DLD1 (cell line): ENCODE results near the gene ADAP1.
"Not testable (repeated sequence)": the region's sequence is repeated elsewhere in the genome, so short reads cannot be mapped to it uniquely, and the experiment has no call there.

Experiments
- in situ Hi-C: cut with HindIII; loops from 2 replicates; pipeline ENCODE4 v1.10.0; 2017; ENCODE audit warnings: low sequenced_read_pairs

Gene ADAP1

DNA sequence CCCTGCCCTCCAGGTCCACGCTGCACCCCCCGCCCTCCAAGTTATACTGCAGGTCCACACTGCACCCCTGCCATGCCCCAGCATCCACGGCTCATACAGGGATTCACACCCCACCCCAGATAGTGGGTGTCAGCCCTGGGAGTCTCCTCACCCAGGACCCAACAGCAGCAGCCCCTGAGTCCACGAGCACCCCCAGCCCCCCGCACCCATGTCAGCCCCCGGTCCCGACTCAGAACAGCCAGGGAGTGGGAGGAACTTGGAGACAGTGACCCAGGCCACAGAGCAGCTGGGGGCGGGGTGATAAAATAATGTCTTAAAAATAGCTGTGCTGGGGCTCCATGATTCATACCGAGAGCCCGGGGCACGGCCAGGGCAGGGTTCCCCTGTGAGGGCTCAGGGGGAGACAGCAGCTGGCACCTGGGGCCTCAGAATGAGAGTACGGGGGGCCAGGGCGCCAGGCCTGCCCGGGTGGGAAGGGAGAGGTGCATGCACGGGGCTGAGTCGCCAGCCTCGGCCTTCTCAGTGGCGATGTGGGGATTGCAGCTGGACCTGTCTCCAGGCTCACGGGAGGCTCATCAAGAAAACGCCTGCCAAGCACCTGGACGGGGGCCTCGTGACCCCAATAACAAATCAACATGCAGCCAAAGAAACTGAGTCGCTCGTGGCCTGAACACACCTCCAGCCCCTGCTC is 29.8 kb downstream of the ADAP1 start:
- in situ Hi-C loops: no loop called here

DNA sequence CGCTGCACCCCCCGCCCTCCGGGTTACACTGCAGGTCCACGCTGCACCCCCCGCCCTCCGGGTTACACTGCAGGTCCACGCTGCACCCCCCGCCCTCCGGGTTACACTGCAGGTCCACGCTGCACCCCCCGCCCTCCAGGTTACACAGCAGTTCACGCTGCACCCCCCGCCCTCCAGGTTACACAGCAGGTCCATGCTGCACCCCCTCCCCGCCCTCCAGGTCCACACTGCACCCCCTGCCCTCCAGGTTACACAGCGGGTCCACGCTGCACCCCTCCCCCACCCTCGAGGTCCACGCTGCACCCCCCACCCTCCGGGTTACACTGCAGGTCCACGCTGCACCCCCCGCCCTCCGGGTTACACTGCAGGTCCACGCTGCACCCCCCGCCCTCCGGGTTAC is 30.4 kb downstream of the ADAP1 start:
- in situ Hi-C loops: not testable (repeated sequence)

DNA sequence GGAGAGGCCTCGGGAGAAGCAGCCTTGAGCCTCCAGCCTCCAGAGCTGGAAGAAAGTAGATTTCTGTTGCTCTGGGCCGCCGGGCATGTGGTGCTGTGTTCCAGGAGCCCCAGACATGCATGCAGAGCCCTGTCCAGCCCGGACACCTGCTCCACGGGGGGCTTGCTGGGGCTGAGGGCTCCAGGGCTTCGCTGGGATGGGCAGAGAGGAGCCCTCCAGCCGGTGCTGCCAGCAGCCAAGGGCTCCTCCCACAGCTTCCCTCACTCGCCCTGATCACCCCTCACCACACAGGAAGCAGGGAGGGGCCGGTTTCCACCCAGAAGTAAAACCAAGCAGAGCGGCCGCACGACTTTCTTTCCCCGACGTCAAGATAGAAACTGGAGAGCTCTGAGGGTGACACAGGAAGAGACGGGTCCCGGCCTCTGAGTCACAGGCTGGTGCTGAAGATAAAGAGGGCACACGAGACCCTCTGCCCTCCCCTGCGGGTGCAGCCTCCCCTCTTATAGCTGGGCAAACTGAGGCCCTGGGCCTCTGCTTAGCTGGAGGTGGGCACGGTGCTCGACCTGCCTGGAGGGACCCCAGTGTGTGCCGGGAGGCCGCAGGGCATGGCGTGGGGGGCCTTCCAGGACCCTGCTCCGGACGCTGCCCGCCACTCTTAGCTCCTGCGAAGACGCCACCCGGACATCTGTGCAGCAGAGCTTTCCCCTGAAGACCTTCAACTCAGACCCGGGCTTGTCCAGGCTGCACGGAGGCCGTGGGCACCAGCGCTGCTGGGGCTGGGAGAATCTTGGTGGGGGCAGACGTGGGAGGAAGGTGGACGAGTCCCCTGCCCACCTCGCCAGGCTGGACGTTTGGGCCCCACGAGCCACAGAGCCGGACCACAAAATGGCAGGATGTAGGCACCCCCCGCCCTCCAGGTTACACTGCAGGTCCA is 31.1 kb downstream of the ADAP1 start:
- in situ Hi-C loops: no loop called here

DNA sequence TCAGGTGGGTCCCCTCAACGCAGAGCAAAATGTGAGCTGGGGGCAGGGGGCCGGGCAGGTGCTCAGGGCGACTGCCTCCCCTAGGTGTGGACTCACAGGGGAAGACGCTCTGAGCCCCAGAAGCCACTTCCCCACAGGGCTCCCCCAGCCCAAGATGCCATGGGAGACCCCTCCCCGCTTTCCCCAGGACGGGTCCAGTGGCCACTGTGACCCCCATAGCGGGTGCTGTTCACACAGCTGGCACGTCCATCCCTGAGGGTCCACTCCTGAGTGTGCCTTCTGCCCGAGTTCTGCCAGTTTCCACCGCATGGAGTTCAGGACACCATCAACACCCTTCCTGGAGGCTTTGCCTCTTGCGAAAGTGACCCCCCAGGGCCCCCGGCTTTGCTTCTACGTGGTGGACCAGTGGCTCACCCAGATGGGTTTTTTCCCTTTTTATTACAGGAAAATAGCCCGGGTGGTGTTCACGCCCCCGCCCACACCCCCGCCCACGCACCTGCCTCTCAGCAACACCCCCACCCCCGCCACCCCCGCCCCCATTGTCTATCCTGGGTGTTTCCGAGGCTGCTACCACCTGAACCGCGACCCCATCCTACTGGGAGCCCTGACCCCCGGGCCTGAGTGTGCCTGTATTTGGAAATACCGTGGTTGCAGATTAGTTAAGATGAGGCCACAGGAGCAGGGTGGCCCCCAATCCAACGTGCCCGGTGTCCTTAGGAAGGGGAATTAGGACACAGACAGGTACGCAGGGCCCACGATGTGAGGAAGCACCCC is 32.0 kb downstream of the ADAP1 start:
- in situ Hi-C loops: no loop called here

DNA sequence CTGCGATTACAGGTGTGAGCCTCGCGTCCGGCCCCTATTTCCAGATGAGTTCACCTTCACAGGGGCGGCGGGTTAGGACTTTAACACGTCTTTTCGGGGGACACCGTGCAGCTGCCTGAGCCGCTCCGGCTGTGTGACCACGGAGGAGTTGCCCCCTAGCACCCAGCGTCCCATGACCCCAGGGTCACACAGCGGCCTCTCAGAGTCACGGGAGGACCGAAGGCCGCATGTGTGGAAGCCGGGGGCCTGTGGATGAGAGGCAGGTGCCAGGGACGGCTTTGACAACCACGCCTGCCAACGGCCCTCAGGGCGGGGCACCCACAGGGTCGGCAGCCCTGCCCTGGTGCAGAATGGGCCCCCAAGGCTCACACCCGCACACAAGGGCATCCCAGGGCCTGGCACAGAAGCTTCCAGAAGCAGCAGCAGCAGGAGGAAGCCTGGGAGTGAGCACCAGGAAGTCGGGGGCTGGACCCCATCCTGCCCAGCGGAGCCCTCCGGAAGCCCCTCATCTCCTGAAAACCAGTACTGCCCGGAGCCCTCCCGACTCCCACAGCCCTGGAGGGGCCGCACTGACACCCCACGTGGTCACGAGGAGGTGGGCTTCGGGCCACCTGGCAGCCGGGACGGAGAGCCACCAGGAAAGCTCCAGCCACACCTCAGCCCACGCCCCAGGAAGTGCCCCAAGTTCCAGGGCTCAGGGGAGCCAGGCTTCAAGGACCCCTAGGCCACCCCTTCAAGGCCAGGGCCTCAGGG is 32.7 kb downstream of the ADAP1 start:
- in situ Hi-C loops: no loop called here

DNA sequence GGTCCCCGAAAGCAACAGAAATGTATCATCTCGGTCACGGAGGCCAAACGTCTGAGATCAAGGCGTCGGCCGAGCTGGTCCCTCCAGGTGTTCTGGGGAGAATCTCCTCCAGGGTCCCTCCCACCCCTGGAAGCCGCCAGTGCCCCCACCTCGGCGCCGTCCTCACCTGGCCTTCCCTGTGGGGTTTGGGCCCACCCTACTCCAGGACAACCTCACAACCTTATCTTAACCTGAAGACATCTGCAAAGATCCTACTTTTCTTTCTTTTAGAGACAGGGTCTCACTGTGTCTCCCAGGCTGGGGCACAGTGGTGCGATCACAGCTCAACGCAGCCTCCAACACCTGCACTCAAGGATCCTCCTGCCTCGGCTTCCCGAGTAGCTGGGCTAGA is 33.4 kb downstream of the ADAP1 start:
- in situ Hi-C loops: no loop called here

DNA sequence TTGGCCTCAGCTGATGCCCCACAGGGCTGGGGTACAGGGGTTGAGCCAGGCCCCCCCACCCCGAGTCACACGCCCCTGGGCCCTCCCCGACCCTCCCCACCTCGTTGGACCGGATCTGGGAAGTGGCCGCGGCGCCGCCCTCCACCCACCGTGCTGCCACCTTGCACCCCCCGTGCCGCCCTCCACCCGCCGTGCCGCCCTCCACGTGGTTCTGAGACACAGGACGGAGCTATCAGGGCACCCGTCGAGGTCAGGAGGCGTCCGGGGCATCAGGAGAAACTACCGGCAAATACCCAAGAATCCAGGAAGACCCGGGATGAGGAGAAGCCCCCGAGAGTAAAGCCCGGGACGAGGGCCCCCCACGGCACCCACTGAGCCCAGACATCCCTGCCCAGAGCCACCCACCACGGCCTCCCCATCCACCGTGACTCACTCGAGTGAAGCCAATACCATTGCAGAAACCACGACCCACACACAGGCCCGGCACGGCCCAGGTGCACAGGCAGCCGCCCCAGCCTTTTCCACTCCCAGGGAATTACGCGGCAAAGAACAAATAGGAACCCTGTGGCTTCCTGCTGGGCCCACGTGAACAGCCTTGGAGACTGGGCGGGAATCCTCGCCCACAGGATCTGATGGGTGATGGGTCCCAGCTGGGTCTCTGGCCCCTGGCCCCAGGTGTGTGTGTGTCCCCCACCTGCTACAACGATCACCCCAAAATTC is 34.0 kb downstream of the ADAP1 start:
- in situ Hi-C loops: no loop called here

DNA sequence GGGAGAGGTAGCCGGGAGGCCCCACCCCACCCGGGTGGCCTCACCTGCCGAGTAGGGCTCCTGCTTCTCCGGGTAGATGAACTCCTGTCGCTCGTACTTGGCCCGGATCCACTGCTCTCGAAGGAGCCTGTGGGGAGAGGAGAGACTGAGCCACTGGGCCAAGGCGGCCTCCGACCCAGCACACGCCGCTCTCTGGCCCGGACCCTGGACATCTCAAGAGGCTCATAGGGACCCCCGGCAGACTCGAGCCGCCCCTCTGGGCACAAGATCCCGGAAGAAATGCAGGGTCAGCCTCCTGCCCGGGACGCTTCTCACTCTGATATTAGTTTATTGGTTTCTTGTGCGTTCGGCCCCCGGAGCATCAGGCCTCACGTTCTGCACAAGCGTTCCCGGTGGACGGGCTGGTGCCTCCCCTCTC is 34.5 kb downstream of the ADAP1 start:
- in situ Hi-C loops: no loop called here

DNA sequence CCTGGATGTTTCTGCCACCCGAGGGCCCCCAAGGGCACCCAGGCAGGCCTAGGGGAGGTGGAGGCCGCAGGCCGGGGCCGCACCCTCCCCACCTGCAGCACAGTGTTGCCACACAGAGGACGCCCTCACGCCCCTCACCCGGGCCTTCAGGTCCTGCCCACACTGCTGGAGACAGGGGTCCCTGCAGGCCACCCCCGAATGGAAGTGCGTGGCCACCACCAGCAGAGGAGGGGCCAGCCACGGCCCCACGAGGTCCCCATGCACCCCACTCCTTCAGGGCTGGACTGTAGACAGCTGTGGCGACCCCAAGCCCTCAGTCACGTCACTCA is 35.4 kb downstream of the ADAP1 start:
- in situ Hi-C loops: no loop called here

DNA sequence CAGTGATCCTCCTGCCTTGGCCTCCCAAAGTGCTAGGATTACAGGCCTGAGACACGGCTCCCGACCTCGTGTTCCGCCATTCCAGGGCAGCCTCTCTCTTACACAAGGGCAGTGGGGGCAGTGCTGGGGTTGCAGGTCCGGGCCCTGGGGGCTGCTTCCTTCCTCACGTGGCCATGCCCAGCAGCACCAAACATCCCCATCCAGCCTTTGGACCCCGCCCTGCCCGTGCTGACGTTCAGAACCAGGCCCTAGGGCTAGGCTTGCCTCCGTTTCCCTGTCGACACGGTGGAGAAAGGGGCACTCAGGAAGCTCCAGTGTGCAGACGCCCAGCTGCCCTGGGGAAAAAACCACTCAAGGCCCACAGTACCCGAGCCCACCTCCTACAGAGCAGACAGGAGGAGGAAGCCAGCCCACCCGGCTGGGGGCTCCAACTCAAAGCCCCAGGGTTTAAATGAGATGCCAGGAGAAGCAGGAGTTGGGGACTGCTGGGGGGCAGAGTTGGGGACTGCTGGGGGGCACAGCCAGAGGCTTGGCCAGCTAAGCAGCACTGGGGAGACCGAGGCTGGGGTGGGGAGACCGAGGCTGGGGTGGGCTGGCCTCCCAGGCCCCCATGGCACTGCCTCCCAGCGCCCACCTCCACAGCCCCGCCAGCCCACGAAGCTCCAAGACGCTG is 35.9 kb downstream of the ADAP1 start:
- in situ Hi-C loops: no loop called here

DNA sequence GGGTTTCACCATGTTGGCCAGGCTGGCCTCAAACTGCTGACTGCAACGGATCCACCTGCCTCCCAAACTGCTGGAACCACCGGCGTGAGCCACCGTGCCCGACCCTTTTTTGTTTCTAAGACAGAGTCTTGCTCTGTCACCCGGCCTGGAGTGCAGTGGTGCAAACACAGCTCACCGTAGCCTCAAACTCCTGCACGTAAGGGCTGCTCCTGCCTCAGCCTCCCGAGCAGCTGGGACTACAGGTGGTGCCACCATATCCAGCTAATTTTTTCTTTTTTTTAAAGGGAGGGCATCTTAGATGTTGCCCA is 36.4 kb downstream of the ADAP1 start:
- in situ Hi-C loops: no loop called here

DNA sequence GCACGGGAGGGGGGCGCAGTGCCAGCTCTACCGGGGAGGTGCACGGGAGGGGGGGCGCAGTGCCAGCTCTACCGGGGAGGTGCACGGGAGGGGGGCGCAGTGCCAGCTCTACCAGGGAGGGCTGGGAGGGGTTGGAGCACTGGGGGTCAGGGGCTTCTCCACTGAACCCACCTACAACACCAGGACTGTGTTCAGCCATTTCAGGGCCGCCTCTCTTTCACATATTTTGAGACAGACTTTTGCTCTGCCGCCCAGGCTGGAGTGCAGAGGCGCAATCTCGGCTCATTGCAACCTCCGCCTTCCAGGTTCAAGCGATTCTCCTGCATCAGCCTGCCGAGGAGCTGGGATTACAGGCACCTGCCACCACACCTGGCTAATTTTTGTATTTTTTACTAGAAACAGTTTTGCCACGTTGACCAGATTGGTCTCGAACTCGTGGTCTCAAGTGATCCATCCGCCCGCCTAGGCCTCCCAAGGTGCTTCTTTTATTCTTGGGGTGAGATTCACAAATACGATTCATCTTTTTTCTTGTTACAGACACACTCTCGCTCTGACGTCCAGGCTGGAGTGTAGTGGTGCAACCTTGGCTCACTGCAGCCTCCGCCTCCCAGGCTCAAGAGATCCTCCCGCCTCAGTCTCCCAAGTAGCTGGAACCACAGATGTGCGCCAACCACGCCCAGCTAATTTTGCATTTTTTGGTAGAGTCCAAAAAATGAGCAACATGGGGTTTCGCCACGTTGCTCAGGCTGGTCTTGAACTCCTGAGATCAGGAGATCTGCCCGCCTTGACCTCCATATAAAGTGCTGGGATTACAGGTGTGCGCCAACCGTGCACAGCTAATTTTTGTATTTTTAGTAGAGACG is 37.0 kb downstream of the ADAP1 start:
- in situ Hi-C loops: no loop called here

DNA sequence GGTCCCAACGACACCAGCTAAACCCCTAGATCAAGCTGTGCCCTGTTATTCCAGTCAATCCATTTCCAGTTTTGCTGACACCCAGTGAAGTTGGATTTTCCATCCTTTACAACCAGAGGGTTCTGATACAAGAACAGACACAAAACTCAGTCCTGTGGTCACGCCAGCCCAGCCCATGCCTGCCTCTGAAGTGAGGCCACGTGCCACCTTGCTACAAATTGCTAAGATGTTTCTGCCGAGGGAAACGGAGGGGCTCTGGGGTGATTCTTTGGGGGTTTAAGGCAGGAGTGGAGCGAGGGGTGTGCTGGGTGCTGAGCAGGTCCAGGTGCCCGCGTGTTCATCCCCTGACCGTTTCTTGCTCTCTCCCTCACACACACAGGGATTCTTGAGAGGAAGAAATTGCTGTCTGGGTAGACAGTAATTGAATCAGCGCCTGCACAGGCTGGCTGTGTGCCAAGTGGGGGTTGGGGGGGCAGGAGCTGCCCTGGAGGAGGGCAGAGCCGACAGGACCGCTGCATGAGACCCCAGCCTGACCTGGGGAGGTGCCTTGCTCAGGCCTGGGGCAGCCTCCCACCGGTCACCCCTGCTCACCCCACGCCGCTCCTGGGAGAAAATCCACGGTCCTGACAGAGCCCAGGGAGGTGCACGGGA is 38.1 kb downstream of the ADAP1 start:
- in situ Hi-C loops: no loop called here

DNA sequence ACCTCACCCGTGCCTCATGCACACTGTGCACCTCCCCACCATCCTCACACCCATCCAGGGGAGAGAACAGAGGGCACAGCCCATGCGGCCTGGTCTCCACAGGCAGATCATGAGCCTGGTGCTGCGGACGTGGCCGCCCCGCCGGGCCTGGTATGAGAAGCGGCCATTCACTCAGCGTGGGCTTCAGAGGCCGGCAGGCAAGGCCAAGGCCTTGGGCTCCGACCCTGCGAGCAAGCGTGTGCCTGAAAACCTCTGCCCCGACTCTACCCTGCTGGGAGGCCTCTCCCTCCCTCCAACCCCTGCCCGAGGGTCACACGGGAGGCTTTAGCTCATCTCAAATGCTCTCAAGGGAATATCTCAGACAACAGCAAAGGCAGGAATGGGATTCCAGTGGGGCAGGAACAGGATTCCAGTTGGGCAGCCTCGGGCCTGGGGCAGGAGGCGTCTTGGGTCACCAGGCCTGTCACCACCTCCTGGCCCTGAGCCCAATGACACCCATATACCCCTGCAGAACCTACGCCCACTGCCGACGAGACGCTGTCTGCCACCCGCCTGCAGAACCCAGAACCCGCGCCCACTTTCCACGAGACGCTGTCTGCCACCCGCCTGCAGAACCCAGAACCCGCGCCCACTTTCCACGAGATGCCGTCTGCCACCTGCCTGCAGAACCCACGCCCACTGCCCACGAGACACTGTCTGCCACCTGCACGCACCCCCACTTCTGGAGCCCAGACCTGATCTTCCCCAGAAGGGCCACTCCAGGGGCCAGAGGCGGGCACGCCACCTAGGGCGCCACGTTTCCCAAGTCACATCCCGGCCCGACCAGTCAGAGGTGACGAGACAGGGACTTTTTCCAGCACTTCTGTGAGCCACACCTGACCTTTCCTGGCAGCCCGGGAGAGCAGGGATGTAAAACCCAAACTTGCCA is 38.9 kb downstream of the ADAP1 start:
- in situ Hi-C loops: no loop called here

DNA sequence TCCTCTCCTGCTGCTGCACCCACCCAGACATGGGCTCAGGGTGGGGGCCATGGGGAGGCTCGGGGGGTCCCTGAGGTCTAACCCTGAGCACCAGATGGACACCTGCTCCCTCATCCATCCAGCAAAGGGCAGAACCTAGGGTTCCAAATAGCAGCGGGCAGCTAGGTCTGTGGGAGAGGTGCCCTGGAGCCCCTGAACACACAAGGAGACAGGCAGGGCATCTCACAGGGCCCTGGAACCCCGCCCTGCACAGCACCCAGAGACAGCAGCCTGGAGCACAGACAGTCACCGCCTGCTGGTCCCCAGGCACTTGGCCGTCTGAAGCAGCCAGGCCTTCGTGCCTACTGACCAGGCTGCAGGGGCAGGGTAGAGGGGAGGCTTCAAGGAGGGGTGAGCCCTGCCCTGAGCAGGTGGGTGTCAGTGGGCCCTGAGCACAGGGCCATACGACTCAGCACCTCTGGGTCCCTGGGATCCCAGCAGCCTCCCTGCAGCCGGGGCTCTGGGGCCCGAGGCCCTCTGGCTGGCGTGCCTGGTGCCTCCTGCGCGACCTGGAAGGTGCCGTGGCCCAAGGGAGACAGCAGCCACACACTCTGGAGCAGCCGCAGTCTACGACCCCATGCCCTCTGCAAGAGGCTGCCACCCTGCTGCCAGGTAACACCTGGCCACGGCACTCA is 39.8 kb downstream of the ADAP1 start:
- in situ Hi-C loops: no loop called here

DNA sequence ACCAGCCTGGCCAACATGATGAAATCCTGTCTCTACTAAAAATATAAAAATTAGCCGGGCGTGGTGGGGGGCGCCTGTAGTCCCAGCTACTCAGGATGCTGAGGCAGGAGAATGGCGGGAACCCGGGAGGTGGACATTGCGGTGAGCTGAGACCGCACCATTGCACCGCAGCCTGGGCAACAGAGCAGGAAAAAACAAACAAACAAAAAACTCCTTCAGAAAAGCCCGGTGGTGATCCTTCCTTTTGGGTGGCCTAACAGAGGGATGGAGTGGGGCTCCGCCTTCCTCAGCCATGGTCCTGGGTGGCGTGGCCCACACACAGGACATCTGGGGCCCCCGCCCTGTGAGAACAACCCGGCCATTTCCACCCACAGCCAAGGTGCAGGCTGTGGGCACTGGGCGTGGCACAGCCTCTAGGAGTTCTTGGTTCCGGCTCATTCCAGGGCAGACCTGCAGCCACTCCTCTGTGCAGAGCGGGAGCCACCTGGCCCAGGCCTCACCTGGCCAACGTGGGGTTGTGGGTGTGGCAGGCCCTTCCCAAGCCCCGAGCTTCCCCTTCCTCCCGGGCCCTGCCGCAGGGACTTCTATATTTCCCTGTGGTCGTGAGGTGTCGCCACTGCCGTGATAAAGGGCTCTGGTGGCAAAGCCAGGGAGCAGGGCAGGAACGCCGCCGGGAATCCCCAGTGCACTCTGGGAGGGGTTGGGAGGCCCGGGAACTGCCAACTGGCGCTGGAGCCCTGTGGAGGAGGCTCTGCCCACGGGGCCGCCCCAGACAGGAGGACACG is 40.6 kb downstream of the ADAP1 start:
- in situ Hi-C loops: no loop called here
